ENCODE measurements around the gene GPX5.

GRCh38 chr6:28553986-28554881 is 28.6 kb downstream of the GPX5 start:
- TF ChIP-seq POLR2AphosphoS5 (IDR thresholded peaks at IDR 0.05; ENCODE audit: low read depth) (no peak), ZNF331 (CRISPR knock-in tag; IDR thresholded peaks at IDR 0.05; ENCODE audit: low read depth) (no peak), CTCF (conservative IDR thresholded peaks at IDR 0.05; ENCODE audit: low read depth in 2 of 2) (no peak), JUNB (IDR thresholded peaks at IDR 0.05; ENCODE audit: unreplicated experiment) (no peak), EZH2 (IDR thresholded peaks at IDR 0.05; ENCODE audit: low read depth, unreplicated experiment) (no peak), REST (IDR thresholded peaks at IDR 0.05; ENCODE audit: unreplicated experiment) (no peak), EZH2phosphoT487 (IDR thresholded peaks at IDR 0.05; ENCODE audit: unreplicated experiment) (no peak)

All from GM23338 (cell line).